Nephron (organoid): ENCODE results near the gene FUT8.
A peak's percentile ranks its signal among the peaks of the same experiment; 100 is the strongest.

Experiments
- H3K27ac Mint-ChIP-seq, 3 experiments: 2 replicates each; pipeline ENCODE4 v1.8.0; 2020; ENCODE audit warnings: mixed read lengths in 3 of 3, mild to moderate bottlenecking in 2 of 3, moderate library complexity in 1 of 3
- H3K27me3 Mint-ChIP-seq: 2 replicates; pipeline ENCODE4 v1.8.0; 2021; ENCODE audit warnings: low read depth, mild to moderate bottlenecking, moderate library complexity, mixed read lengths
- H3K36me3 Mint-ChIP-seq: 2 replicates; pipeline ENCODE4 v1.8.0; 2020; ENCODE audit warnings: low read depth, mixed read lengths
- H3K4me1 Mint-ChIP-seq: 2 replicates; pipeline ENCODE4 v1.8.0; 2020; ENCODE audit warnings: mixed read lengths
- H3K4me3 Mint-ChIP-seq, 3 experiments: 2 replicates each; pipeline ENCODE4 v1.8.0; 2020; ENCODE audit warnings: mild to moderate bottlenecking in 3 of 3, mixed read lengths in 3 of 3, moderate library complexity in 2 of 3
- H3K9me3 Mint-ChIP-seq: 2 replicates; pipeline ENCODE4 v1.8.0; 2020; ENCODE audit warnings: mixed read lengths
- TF ChIP-seq, protein P1 (sequence below), 3 experiments: fragments of 200-600 bp; sonication (generic); IDR thresholded peaks; one replicate each; pipeline ENCODE4 v1.5.0; 2021; ENCODE audit warnings: antibody characterized with exemption in 3 of 3; ENCODE audit not compliant: unreplicated experiment in 3 of 3

The FUT8 gene

GRCh38 chr14:65594153-65594881, 181.8 kb downstream of the FUT8 start:
- H3K36me3 Mint-ChIP-seq = no peaks in the 10 kb centered on the region
- no peaks in the 10 kb centered on the region for H3K9me3 Mint-ChIP-seq
- no peaks in the 10 kb centered on the region for H3K27me3 Mint-ChIP-seq
- H3K27ac Mint-ChIP-seq = no peak overlapping the region
- TF ChIP-seq, protein P1, sequence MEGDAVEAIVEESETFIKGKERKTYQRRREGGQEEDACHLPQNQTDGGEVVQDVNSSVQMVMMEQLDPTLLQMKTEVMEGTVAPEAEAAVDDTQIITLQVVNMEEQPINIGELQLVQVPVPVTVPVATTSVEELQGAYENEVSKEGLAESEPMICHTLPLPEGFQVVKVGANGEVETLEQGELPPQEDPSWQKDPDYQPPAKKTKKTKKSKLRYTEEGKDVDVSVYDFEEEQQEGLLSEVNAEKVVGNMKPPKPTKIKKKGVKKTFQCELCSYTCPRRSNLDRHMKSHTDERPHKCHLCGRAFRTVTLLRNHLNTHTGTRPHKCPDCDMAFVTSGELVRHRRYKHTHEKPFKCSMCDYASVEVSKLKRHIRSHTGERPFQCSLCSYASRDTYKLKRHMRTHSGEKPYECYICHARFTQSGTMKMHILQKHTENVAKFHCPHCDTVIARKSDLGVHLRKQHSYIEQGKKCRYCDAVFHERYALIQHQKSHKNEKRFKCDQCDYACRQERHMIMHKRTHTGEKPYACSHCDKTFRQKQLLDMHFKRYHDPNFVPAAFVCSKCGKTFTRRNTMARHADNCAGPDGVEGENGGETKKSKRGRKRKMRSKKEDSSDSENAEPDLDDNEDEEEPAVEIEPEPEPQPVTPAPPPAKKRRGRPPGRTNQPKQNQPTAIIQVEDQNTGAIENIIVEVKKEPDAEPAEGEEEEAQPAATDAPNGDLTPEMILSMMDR (IDR thresholded peaks at IDR 0.05; ENCODE audit: unreplicated experiment in 3 of 3) = no peak
- H3K4me1 Mint-ChIP-seq = no peaks in the 10 kb centered on the region
- no peak overlapping the region for H3K4me3 Mint-ChIP-seq

DNA sequence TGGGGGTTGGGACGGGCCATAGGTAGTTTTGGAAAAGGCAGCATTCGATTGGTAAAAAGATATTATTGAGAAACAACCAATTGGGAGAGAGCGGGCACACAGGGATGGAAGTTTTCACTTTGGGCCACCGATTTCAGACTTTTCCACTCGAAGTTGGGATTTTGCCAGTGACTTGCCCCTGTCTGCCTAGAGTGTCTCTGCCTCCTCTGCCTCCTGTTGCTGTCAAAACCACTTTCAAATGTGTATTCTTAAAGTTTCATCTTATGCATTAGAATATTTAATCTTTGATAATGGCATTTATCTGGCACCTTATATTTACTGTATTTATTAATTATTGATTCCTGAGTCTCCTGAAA, 182.3 kb downstream of the FUT8 start:
- Mint-ChIP-seq H3K4me3 (no peak overlapping the region), H3K27ac (no peak overlapping the region), H3K9me3 (no peaks in the 10 kb centered on the region), H3K27me3 (no peaks in the 10 kb centered on the region), H3K4me1 (no peaks in the 10 kb centered on the region), H3K36me3 (no peaks in the 10 kb centered on the region)
- TF ChIP-seq, protein P1 (IDR thresholded peaks at IDR 0.05; ENCODE audit: unreplicated experiment in 3 of 3) = no peak

GRCh38 chr14:65599375-65599774, 186.8 kb downstream of the FUT8 start:
- no peaks in the 10 kb centered on the region for H3K27me3 Mint-ChIP-seq
- no peak overlapping the region for H3K27ac Mint-ChIP-seq
- H3K36me3 Mint-ChIP-seq = no peaks in the 10 kb centered on the region
- H3K9me3 Mint-ChIP-seq = no peaks in the 10 kb centered on the region
- no peaks in the 10 kb centered on the region for H3K4me1 Mint-ChIP-seq
- TF ChIP-seq, protein P1 (IDR thresholded peaks at IDR 0.05; ENCODE audit: unreplicated experiment in 3 of 3) = no peak
- H3K4me3 Mint-ChIP-seq = no peak overlapping the region

GRCh38 chr14:65600742-65601141, 188.2 kb downstream of the FUT8 start:
- Mint-ChIP-seq H3K27me3 (no peaks in the 10 kb centered on the region), H3K4me1 (no peaks in the 10 kb centered on the region), H3K36me3 (no peaks in the 10 kb centered on the region), H3K4me3 (no peak overlapping the region), H3K9me3 (no peaks in the 10 kb centered on the region), H3K27ac (no peak overlapping the region)
- TF ChIP-seq, protein P1 (IDR thresholded peaks at IDR 0.05; ENCODE audit: unreplicated experiment in 3 of 3) = no peak

- Mint-ChIP-seq H3K36me3 (no peaks in the 10 kb centered on the region), H3K4me3 (no peak overlapping the region), H3K27me3 (no peaks in the 10 kb centered on the region), H3K9me3 (no peaks in the 10 kb centered on the region), H3K4me1 (no peaks in the 10 kb centered on the region), H3K27ac (no peak overlapping the region)
- TF ChIP-seq, protein P1 (IDR thresholded peaks at IDR 0.05; ENCODE audit: unreplicated experiment in 3 of 3) = no peak
These were observed 192.0 kb downstream of the FUT8 start for GRCh38 chr14:65604535-65604934.

DNA sequence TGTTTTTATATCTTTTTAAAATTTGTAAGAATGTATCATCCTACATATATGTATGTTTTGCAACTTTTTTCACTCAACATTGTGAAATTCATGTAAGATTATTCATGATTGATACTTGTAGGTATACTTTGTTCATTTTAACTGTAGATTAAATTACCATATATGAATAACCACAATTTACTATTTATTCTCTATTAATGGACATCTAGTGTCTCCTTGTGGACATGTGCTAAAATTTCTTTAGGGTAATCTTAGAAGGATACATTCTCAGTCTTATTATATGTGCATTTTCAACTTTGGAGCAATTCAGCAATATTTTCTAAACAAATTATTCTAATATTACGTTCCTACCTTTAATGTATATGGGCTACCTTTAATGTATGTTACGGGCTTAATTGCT, 192.4 kb downstream of the FUT8 start:
- Mint-ChIP-seq H3K4me1 (no peaks in the 10 kb centered on the region), H3K27me3 (no peaks in the 10 kb centered on the region), H3K9me3 (no peaks in the 10 kb centered on the region), H3K36me3 (no peaks in the 10 kb centered on the region), H3K4me3 (no peak overlapping the region), H3K27ac (no peak overlapping the region)
- TF ChIP-seq, protein P1 (IDR thresholded peaks at IDR 0.05; ENCODE audit: unreplicated experiment in 3 of 3) = peak in 1 of 3 experiments; percentile 23
